ENCODE results near the gene TCF4. TPM values are rescaled to one million over a fixed set of nuclear protein-coding genes. Genes with fewer than 3 reads are reported as not detected.
"Not testable (repeated sequence)": the region's sequence is repeated elsewhere in the genome, so short reads cannot be mapped to it uniquely, and the experiment has no call there.

The TCF4 gene
- polyA plus RNA-seq, 4 donors: 55.7 to 78.2 (median 72.4) TPM

GRCh38 chr18:55479656-55480420 is 108.2 kb downstream of the TCF4 start:
- DNase-seq (ENCODE audit: low read depth in 4 of 4, low spot score in 3 of 4): no peak

DNA sequence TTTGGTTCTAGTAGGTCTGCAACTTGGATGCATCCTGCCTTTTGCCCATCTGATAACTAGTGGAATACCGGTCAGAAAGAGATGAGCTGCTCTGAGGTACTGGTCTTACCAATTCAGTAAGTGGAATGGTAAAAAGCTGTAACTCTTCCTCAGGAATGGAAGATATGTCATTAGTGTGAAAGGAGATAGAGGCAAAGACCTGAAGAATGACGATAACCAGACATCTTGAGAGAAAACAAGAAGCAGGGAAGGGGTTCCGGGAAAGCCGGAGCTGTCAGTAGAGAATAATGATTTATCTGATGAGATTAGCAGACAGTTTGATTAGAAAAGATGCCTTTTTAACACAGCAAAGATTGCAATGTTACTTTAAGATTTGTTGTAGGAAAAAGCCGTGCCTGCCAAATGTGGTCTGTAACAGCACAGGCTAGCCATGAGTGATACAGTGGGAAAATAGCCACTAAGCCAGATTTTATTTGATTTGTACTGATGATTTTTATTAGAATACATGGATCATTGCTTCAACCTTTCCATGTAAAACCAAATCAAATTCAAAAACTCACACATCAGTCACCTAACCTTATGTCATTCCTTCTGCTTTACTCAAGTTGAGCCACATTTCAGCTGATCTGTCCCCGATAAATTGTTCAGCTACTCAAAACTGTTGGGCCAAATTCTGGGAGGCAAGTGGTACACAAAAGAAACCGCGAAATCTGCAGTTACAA is 110.0 kb downstream of the TCF4 start:
- no peak for DNase-seq (ENCODE audit: low read depth in 4 of 4, low spot score in 3 of 4)

- no peak for DNase-seq (ENCODE audit: low read depth in 4 of 4, low spot score in 3 of 4)
These were observed 110.5 kb downstream of the TCF4 start for GRCh38 chr18:55477499-55477859.

GRCh38 chr18:55475916-55476315 is 112.1 kb downstream of the TCF4 start:
- no peak for DNase-seq (ENCODE audit: low read depth in 4 of 4, low spot score in 3 of 4)

- no peak for DNase-seq (ENCODE audit: low read depth in 4 of 4, low spot score in 3 of 4)
These were observed 112.5 kb downstream of the TCF4 start for GRCh38 chr18:55475467-55475866.

- no peak for DNase-seq (ENCODE audit: low read depth in 4 of 4, low spot score in 3 of 4)
These were observed 114.4 kb downstream of the TCF4 start for GRCh38 chr18:55473560-55473959.

DNA sequence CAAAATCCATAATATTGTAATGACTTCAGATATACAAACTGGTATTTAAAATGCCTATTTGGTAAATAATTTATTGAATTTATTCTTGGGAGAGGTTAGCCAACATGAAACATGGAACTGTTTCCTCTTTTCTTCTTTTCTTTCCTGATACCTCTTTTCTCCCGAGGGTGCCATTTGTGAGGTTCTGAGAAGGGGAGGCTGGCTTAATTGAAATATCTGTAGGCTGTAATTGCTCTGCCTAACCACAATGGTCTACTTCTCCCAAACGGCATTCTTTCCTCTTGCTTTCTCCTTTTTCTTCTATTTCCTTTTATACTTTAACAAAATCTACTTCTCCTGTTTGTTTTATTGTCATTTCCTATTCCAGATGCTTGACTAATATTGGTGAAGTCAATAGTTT is 114.9 kb downstream of the TCF4 start:
- DNase-seq (ENCODE audit: low read depth in 4 of 4, low spot score in 3 of 4): no peak

DNA sequence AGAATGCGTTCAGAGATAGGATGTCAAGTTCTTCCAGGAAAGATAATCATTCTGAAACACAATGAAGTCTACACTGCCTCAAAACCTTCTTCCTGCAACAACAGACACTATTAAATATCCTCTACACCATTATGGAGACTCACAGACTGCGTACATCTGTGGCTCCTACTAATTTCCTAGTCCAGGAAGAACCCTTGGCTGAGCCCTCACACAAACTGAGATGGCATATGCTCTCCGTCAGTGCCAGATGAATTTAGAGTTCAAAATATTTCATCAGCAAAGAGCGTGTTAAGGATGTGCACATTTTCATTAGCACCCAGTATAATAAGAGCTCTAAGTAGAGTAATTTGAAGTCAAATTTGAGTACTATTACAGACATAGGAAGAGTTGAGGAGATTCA is 117.2 kb downstream of the TCF4 start:
- no peak for DNase-seq (ENCODE audit: low read depth in 4 of 4, low spot score in 3 of 4)

- not testable (repeated sequence) for DNase-seq (ENCODE audit: low read depth in 4 of 4, low spot score in 3 of 4)
These were observed 118.9 kb downstream of the TCF4 start for GRCh38 chr18:55469134-55469533.

- no peak for DNase-seq (ENCODE audit: low read depth in 4 of 4, low spot score in 3 of 4)
These were observed 121.2 kb downstream of the TCF4 start for GRCh38 chr18:55466789-55467188.

- no peak for DNase-seq (ENCODE audit: low read depth in 4 of 4, low spot score in 3 of 4)
These were observed 122.7 kb downstream of the TCF4 start for GRCh38 chr18:55465313-55465712.

DNA sequence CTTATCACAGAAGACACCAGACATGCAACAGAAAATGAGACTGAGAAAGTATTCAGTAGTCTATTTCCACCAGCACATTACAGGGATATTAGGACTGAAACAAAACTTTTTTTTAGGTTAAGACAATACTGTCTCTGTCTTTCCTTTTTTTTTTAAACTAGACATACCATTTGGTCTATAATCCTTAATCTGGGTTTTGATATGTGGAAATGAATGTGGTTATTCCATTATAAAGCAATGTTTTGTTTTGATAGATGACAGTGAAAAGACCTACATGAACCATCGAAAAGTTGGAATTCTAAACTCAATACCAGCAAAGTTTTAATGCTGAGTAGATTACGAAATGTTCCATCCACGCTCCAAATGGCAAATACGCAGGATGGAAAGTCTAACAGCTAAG is 123.4 kb downstream of the TCF4 start:
- no peak for DNase-seq (ENCODE audit: low read depth in 4 of 4, low spot score in 3 of 4)

DNA sequence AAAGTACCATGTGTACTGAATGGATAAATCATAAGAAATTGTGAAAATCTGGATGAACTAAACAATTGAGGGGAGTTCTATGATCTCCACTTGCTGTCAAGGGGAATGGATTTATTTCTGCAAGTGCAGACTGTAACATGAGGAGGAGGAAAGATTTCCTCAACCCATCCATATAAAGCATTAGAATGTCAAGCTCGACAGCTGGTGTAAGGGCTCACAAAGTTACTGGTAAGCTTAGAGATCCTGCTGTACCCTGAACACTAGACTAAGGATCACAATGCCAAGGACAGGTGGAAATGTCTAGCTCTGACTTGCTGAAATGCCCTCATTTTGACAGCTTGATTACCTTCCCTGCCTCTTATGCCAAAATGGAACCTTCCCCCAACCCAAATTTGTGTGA is 125.3 kb downstream of the TCF4 start:
- DNase-seq (ENCODE audit: low read depth in 4 of 4, low spot score in 3 of 4): no peak

- peak in 2 of 4 donors; percentile 38 to 43 for DNase-seq (ENCODE audit: low read depth in 4 of 4, low spot score in 3 of 4)
These were observed 126.1 kb downstream of the TCF4 start for GRCh38 chr18:55461848-55462247.

DNA sequence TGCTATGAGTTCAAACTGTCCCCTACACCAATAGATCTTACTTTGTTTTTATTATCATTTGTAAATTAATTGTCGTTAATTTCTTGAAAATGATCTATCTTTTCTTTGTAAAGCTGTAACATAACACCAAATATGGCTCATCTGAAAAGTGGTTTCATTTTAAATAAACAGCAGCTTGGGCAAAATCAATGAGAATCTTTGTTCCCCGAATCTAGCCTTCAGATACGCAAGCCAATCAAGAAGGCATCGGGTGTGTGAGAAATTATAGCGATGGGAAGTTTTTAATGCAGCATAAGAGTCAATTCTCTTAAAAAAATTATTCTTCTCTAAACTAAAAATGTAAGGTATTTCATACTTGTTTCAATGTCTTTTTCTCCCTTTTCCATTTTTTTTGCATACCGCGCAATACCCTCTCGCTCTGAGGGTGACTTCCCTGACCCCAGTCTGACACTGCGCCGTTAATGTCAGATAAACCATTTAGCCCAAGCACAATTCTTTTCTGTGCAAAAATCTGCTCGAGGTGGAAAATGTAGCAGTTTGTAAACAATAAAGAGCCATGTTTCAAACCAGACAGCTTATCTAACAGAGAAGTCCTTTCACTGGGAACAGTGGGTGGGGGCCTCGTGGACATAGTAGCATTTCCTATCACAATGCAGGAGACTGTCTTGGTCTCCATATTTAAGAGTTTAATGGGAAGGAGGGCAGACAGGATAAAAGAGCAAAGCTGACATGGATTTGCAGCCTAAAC is 129.4 kb downstream of the TCF4 start:
- DNase-seq (ENCODE audit: low read depth in 4 of 4, low spot score in 3 of 4): no peak

GRCh38 chr18:55457028-55457427 is 131.0 kb downstream of the TCF4 start:
- DNase-seq (ENCODE audit: low read depth in 4 of 4, low spot score in 3 of 4): no peak

DNA sequence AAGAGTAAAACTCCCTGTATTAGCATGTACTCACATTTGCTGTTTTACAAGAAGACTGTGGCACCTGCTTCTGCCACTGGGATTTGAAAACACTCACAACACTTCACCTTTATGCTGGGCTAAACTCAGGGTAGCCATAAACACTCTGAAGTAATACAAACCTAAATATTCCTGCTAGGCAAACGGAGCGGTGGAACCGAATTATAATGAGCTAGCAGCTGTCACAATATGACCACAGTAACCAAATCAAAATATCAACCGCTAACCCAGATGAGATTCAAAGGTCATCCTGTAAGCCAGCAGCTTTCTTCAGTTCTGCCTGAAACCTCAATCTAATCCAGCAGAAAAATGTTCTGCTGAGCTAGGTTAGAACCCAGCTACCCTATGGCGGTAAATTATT is 132.1 kb downstream of the TCF4 start:
- no peak for DNase-seq (ENCODE audit: low read depth in 4 of 4, low spot score in 3 of 4)

DNA sequence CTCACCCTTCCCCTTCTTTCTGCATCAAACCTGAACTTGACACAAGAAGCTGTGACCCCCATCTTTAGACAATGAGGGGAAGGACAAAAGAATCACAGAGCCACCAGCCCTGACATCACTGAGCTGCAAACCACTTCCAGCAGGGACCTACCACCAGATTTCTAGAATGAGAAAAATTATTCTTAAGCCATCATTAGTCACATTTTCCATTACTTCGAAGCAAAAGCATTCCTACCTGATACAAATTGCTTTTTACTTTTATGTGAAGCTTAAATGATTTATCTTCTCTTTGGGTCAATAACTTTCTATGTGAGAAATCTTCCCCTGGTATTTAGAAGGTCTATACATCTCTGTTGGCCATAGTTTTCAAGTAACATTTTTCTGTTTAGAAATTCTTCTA is 134.8 kb downstream of the TCF4 start:
- DNase-seq (ENCODE audit: low read depth in 4 of 4, low spot score in 3 of 4): no peak

GRCh38 chr18:55452123-55452611 is 135.8 kb downstream of the TCF4 start:
- DNase-seq (ENCODE audit: low read depth in 4 of 4, low spot score in 3 of 4): no peak

- DNase-seq (ENCODE audit: low read depth in 4 of 4, low spot score in 3 of 4): no peak
These were observed 138.4 kb downstream of the TCF4 start for GRCh38 chr18:55449412-55450140.

GRCh38 chr18:55448420-55448819 is 139.6 kb downstream of the TCF4 start:
- DNase-seq (ENCODE audit: low read depth in 4 of 4, low spot score in 3 of 4): no peak

Data from right renal pelvis (tissue), 4 donors.